GM23338 (cell line): ENCODE data around the gene TRPC4AP. TPM values are rescaled to one million over a fixed set of nuclear protein-coding genes. Genes with fewer than 3 reads are reported as not detected.

Source experiments
- ATAC-seq: fragments of 200-7000 bp; cut with Tn5 transposase; 3 replicates; pipeline ENCODE4 v1.9.1; 2020
- DNase-seq: peaks from one replicate; pipeline ENCODE4 v3.0.0-alpha.2; 2015; ENCODE audit warnings: low spot score
- H2AFZ ChIP-seq: fragments of 200-600 bp; sonication (generic); 2 replicates; pipeline ENCODE4 v1.8.0; 2016; ENCODE audit warnings: antibody characterized with exemption, mild to moderate bottlenecking, moderate library complexity
- H3F3A ChIP-seq: fragments of 200-600 bp; sonication (generic); replicated peaks from 2 replicates; pipeline ENCODE4 v1.8.0; 2017; ENCODE audit warnings: antibody characterized with exemption, mixed run types, low read depth
- H3K27ac ChIP-seq: fragments of 200-600 bp; sonication (generic); 2 replicates; pipeline ENCODE4 v1.6.1; 2016; ENCODE audit warnings: low read depth
- H3K27me3 ChIP-seq: fragments of 200-600 bp; sonication (generic); 2 replicates; pipeline ENCODE4 v1.8.0; 2016; ENCODE audit warnings: mild to moderate bottlenecking, mixed run types, moderate library complexity; ENCODE audit not compliant: insufficient read depth
- H3K36me3 ChIP-seq: fragments of 200-600 bp; sonication (generic); 2 replicates; pipeline ENCODE4 v1.8.0; 2016; ENCODE audit warnings: mild to moderate bottlenecking; ENCODE audit not compliant: insufficient read depth
- H3K4me1 ChIP-seq: fragments of 200-600 bp; sonication (generic); 2 replicates; pipeline ENCODE4 v1.8.0; 2016; ENCODE audit warnings: mild to moderate bottlenecking, moderate library complexity; ENCODE audit not compliant: insufficient read depth
- H3K4me2 ChIP-seq: fragments of 200-600 bp; sonication (generic); 2 replicates; pipeline ENCODE4 v1.7.1; 2017; ENCODE audit warnings: mixed run types
- H3K4me3 ChIP-seq: fragments of 200-600 bp; sonication (generic); 2 replicates; pipeline ENCODE4 v1.6.1; 2016; ENCODE audit warnings: mixed run types
- H3K79me2 ChIP-seq: fragments of 200-600 bp; sonication (generic); replicated peaks from 2 replicates; pipeline ENCODE4 v1.8.0; 2017; ENCODE audit warnings: mild to moderate bottlenecking; ENCODE audit not compliant: insufficient read depth
- H3K9me2 ChIP-seq: fragments of 200-600 bp; sonication (generic); 2 replicates; pipeline ENCODE4 v1.8.0; 2017; ENCODE audit not compliant: insufficient read depth
- H4K20me1 ChIP-seq: fragments of 200-600 bp; sonication (generic); replicated peaks from 2 replicates; pipeline ENCODE4 v1.8.0; 2017; ENCODE audit warnings: mild to moderate bottlenecking; ENCODE audit not compliant: insufficient read depth
- H3K27ac Mint-ChIP-seq: 2 replicates; pipeline ENCODE4 v1.8.0; 2020; ENCODE audit warnings: inconsistent platforms, mild to moderate bottlenecking, moderate library complexity, mixed read lengths
- H3K27me3 Mint-ChIP-seq: 3 replicates; pipeline ENCODE4 v1.8.0; 2022; ENCODE audit warnings: low read depth, mild to moderate bottlenecking, moderate library complexity, mixed read lengths, inconsistent platforms; ENCODE audit not compliant: insufficient read depth, poor library complexity
- H3K36me3 Mint-ChIP-seq: 3 replicates; pipeline ENCODE4 v1.8.0; 2021; ENCODE audit warnings: low read depth, mild to moderate bottlenecking, inconsistent platforms, moderate library complexity, mixed read lengths
- H3K4me1 Mint-ChIP-seq: 3 replicates; pipeline ENCODE4 v1.8.0; 2020; ENCODE audit warnings: mild to moderate bottlenecking, inconsistent platforms, mixed read lengths
- H3K4me3 Mint-ChIP-seq: 3 replicates; pipeline ENCODE4 v1.8.0; 2021; ENCODE audit warnings: moderate library complexity, mild to moderate bottlenecking, inconsistent platforms, mixed read lengths
- H3K9me3 Mint-ChIP-seq: 3 replicates; pipeline ENCODE4 v1.8.0; 2020; ENCODE audit warnings: moderate library complexity, mild to moderate bottlenecking, inconsistent platforms, mixed read lengths
- STAT1 ChIP-seq: IDR thresholded peaks from one replicate; pipeline ENCODE4 v1.6.1; 2016; ENCODE audit warnings: antibody characterized with exemption; ENCODE audit not compliant: unreplicated experiment
- polyA plus RNA-seq: library from polyadenylated mRNA; unstranded; fragments of >200 nt; fragmentation: Nextera tagmentation; extraction: Ambion mirVana; gene quantifications from 2 replicates; pipeline ENCODE4 v1.2.1, GENCODE V29; 2016
- total RNA-seq: library from RNA; depleted of rRNA; stranded (reverse); fragments of >200 nt; shearing (Covaris generic); gene quantifications from 2 replicates; pipeline ENCODE4 v1.2.3, GENCODE V29; 2014
- TF ChIP-seq, protein P1 (sequence below): fragments of 250-450 bp; sonication (Bioruptor Pico); IDR thresholded peaks from 2 replicates; pipeline ENCODE4 v1.5.0; 2020; ENCODE audit warnings: mild to moderate bottlenecking, moderate library complexity
- TF ChIP-seq, protein P2 (sequence below), 2 experiments: fragments of 200-600 bp in 1 of 2; sonication (generic) in 1 of 2; conservative IDR thresholded peaks; 2 replicates each; pipeline versions ENCODE4 v1.5.1 to v1.6.1; 2016 to 2017; ENCODE audit warnings: antibody characterized with exemption in 2 of 2, low read depth in 2 of 2, mild to moderate bottlenecking in 2 of 2, moderate library complexity in 1 of 2
- TF ChIP-seq, protein P3 (sequence below): IDR thresholded peaks from one replicate; pipeline ENCODE4 v1.6.1; 2018; ENCODE audit warnings: antibody characterized with exemption; ENCODE audit not compliant: unreplicated experiment

Gene TRPC4AP
- total and polyA plus RNA-seq, 2 experiments from 2014 or later = 48.8 to 89.5 TPM

GRCh38 chr20:35134880-35135279 is 42.3 kb upstream of the TRPC4AP start:
- H3K4me3 Mint-ChIP-seq = no peak overlapping the region
- H2AFZ ChIP-seq = no peak overlapping the region
- H3K27me3 Mint-ChIP-seq = peaks cover 2% of the 10 kb centered on the region
- peaks cover 6% of the 10 kb centered on the region; the same call in 1 of the 2 replicates for H3K36me3 ChIP-seq
- no peak overlapping the region for H3K27ac Mint-ChIP-seq
- DNase-seq = no peak
- H3K4me1 ChIP-seq = no peaks in the 10 kb centered on the region
- no peak overlapping the region for H3K4me2 ChIP-seq
- no peaks in the 10 kb centered on the region for H3K79me2 ChIP-seq
- no peaks in the 10 kb centered on the region for H3K9me3 Mint-ChIP-seq
- H3K4me1 Mint-ChIP-seq = no peaks in the 10 kb centered on the region
- no peaks in the 10 kb centered on the region for H3K27me3 ChIP-seq
- H3K27ac ChIP-seq = no peak overlapping the region
- H3F3A ChIP-seq = no peaks in the 10 kb centered on the region
- peaks cover 17% of the 10 kb centered on the region for H3K36me3 Mint-ChIP-seq
- H4K20me1 ChIP-seq = no peaks in the 10 kb centered on the region
- no peak for TF ChIP-seq STAT1
- TF ChIP-seq, protein P1, sequence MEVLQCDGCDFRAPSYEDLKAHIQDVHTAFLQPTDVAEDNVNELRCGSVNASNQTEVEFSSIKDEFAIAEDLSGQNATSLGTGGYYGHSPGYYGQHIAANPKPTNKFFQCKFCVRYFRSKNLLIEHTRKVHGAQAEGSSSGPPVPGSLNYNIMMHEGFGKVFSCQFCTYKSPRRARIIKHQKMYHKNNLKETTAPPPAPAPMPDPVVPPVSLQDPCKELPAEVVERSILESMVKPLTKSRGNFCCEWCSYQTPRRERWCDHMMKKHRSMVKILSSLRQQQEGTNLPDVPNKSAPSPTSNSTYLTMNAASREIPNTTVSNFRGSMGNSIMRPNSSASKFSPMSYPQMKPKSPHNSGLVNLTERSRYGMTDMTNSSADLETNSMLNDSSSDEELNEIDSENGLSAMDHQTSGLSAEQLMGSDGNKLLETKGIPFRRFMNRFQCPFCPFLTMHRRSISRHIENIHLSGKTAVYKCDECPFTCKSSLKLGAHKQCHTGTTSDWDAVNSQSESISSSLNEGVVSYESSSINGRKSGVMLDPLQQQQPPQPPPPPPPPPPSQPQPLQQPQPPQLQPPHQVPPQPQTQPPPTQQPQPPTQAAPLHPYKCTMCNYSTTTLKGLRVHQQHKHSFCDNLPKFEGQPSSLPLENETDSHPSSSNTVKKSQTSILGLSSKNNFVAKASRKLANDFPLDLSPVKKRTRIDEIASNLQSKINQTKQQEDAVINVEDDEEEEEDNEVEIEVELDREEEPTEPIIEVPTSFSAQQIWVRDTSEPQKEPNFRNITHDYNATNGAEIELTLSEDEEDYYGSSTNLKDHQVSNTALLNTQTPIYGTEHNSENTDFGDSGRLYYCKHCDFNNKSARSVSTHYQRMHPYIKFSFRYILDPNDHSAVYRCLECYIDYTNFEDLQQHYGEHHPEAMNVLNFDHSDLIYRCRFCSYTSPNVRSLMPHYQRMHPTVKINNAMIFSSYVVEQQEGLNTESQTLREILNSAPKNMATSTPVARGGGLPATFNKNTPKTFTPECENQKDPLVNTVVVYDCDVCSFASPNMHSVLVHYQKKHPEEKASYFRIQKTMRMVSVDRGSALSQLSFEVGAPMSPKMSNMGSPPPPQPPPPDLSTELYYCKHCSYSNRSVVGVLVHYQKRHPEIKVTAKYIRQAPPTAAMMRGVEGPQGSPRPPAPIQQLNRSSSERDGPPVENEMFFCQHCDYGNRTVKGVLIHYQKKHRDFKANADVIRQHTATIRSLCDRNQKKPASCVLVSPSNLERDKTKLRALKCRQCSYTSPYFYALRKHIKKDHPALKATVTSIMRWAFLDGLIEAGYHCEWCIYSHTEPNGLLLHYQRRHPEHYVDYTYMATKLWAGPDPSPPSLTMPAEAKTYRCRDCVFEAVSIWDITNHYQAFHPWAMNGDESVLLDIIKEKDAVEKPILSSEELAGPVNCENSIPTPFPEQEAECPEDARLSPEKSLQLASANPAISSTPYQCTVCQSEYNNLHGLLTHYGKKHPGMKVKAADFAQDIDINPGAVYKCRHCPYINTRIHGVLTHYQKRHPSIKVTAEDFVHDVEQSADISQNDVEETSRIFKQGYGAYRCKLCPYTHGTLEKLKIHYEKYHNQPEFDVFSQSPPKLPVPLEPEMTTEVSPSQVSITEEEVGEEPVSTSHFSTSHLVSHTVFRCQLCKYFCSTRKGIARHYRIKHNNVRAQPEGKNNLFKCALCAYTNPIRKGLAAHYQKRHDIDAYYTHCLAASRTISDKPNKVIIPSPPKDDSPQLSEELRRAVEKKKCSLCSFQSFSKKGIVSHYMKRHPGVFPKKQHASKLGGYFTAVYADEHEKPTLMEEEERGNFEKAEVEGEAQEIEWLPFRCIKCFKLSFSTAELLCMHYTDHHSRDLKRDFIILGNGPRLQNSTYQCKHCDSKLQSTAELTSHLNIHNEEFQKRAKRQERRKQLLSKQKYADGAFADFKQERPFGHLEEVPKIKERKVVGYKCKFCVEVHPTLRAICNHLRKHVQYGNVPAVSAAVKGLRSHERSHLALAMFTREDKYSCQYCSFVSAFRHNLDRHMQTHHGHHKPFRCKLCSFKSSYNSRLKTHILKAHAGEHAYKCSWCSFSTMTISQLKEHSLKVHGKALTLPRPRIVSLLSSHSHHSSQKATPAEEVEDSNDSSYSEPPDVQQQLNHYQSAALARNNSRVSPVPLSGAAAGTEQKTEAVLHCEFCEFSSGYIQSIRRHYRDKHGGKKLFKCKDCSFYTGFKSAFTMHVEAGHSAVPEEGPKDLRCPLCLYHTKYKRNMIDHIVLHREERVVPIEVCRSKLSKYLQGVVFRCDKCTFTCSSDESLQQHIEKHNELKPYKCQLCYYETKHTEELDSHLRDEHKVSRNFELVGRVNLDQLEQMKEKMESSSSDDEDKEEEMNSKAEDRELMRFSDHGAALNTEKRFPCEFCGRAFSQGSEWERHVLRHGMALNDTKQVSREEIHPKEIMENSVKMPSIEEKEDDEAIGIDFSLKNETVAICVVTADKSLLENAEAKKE (CRISPR knock-in tag) = no peak
- TF ChIP-seq, protein P2, sequence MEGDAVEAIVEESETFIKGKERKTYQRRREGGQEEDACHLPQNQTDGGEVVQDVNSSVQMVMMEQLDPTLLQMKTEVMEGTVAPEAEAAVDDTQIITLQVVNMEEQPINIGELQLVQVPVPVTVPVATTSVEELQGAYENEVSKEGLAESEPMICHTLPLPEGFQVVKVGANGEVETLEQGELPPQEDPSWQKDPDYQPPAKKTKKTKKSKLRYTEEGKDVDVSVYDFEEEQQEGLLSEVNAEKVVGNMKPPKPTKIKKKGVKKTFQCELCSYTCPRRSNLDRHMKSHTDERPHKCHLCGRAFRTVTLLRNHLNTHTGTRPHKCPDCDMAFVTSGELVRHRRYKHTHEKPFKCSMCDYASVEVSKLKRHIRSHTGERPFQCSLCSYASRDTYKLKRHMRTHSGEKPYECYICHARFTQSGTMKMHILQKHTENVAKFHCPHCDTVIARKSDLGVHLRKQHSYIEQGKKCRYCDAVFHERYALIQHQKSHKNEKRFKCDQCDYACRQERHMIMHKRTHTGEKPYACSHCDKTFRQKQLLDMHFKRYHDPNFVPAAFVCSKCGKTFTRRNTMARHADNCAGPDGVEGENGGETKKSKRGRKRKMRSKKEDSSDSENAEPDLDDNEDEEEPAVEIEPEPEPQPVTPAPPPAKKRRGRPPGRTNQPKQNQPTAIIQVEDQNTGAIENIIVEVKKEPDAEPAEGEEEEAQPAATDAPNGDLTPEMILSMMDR (conservative IDR thresholded peaks at IDR 0.05; ENCODE audit: low read depth in 2 of 2) = no peak
- no peak overlapping the region for H3K4me3 ChIP-seq
- H3K9me2 ChIP-seq = no peaks in the 10 kb centered on the region
- no peak for ATAC-seq

DNA sequence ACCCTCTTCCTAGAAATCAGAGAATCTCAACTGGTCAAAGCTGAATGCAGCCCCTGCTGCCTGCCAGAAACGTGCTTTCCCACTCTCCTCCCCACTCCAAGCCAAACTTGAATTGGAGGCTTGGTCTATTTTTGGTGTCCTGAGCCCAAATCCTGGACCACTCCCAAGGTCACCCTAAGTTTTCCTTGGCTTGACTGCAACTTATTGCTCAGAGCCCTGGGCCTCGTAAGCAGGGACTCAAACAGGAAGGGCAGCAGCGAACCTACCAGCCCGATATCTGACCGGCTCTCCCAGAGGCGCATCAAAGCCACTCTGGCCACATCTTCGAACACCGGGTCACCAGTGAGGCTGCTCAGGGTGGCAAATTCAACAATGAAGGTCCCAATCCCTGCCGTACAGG is 41.9 kb upstream of the TRPC4AP start:
- Histone ChIP-seq H2AFZ (no peak overlapping the region), H3K9me2 (no peaks in the 10 kb centered on the region), H3K4me3 (no peak overlapping the region), H3K79me2 (no peaks in the 10 kb centered on the region), H3K36me3 (0 out of 2 replicates have a peak, but pooled peaks cover 6% of the 10 kb centered on the region), H3K27ac (no peak overlapping the region), H3K4me1 (no peaks in the 10 kb centered on the region), H3F3A (no peaks in the 10 kb centered on the region), H3K27me3 (no peaks in the 10 kb centered on the region), H4K20me1 (no peaks in the 10 kb centered on the region), H3K4me2 (no peak overlapping the region)
- H3K9me3 Mint-ChIP-seq = no peaks in the 10 kb centered on the region
- H3K4me1 Mint-ChIP-seq = no peaks in the 10 kb centered on the region
- DNase-seq (no peak), ATAC-seq (no peak)
- H3K27ac Mint-ChIP-seq = peak overlapping the region; percentile 28; the same call in 1 of the 2 replicates
- H3K27me3 Mint-ChIP-seq = peaks cover 2% of the 10 kb centered on the region
- H3K36me3 Mint-ChIP-seq = peaks cover 17% of the 10 kb centered on the region
- TF ChIP-seq, protein P3, sequence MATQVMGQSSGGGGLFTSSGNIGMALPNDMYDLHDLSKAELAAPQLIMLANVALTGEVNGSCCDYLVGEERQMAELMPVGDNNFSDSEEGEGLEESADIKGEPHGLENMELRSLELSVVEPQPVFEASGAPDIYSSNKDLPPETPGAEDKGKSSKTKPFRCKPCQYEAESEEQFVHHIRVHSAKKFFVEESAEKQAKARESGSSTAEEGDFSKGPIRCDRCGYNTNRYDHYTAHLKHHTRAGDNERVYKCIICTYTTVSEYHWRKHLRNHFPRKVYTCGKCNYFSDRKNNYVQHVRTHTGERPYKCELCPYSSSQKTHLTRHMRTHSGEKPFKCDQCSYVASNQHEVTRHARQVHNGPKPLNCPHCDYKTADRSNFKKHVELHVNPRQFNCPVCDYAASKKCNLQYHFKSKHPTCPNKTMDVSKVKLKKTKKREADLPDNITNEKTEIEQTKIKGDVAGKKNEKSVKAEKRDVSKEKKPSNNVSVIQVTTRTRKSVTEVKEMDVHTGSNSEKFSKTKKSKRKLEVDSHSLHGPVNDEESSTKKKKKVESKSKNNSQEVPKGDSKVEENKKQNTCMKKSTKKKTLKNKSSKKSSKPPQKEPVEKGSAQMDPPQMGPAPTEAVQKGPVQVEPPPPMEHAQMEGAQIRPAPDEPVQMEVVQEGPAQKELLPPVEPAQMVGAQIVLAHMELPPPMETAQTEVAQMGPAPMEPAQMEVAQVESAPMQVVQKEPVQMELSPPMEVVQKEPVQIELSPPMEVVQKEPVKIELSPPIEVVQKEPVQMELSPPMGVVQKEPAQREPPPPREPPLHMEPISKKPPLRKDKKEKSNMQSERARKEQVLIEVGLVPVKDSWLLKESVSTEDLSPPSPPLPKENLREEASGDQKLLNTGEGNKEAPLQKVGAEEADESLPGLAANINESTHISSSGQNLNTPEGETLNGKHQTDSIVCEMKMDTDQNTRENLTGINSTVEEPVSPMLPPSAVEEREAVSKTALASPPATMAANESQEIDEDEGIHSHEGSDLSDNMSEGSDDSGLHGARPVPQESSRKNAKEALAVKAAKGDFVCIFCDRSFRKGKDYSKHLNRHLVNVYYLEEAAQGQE = no peak
- H3K4me3 Mint-ChIP-seq = no peak overlapping the region
